MM.1S (cell line): Measurements from ENCODE around the gene MICAL2.

ENCODE experiments used
- DNase-seq: peaks from one replicate; pipeline ENCODE4 v3.0.0-alpha.2; 2015
- H2AFZ ChIP-seq: fragments of 300-600 bp; sonication (generic); 2 replicates; pipeline ENCODE4 v1.6.0; 2016; ENCODE audit warnings: antibody characterized with exemption, low read length
- H3F3A ChIP-seq: fragments of 300-600 bp; sonication (generic); 2 replicates; pipeline ENCODE4 v1.6.1; 2016; ENCODE audit warnings: mild to moderate bottlenecking, antibody characterized with exemption, low read length, moderate library complexity, mixed read lengths; ENCODE audit not compliant: insufficient read depth
- H3K27ac ChIP-seq: fragments of 300-600 bp; sonication (generic); 2 replicates; pipeline ENCODE4 v1.5.1; 2016; ENCODE audit warnings: mild to moderate bottlenecking, low read length
- H3K27me3 ChIP-seq: fragments of 300-600 bp; sonication (generic); replicated peaks from 2 replicates; pipeline ENCODE4 v1.6.0; 2016; ENCODE audit warnings: low read length; ENCODE audit not compliant: insufficient read depth
- H3K36me3 ChIP-seq: fragments of 300-600 bp; sonication (generic); replicated peaks from 2 replicates; pipeline ENCODE4 v1.6.1; 2016; ENCODE audit warnings: mild to moderate bottlenecking, low read length, mixed read lengths; ENCODE audit not compliant: insufficient read depth
- H3K4me1 ChIP-seq: fragments of 300-600 bp; sonication (generic); 2 replicates; pipeline ENCODE4 v1.6.1; 2016; ENCODE audit warnings: low read length, mixed read lengths
- H3K4me2 ChIP-seq: fragments of 300-600 bp; sonication (generic); 2 replicates; pipeline ENCODE4 v1.6.0; 2016; ENCODE audit warnings: low read depth, low read length
- H3K4me3 ChIP-seq: fragments of 300-600 bp; sonication (generic); 2 replicates; pipeline ENCODE4 v1.5.1; 2016; ENCODE audit warnings: low read length, mixed read lengths
- H3K79me2 ChIP-seq: fragments of 300-600 bp; sonication (generic); 2 replicates; pipeline ENCODE4 v1.6.1; 2016; ENCODE audit warnings: mixed run types, low read length, mixed read lengths
- H3K9ac ChIP-seq: fragments of 300-600 bp; sonication (generic); 2 replicates; pipeline ENCODE4 v1.6.1; 2016; ENCODE audit warnings: low read length, mixed read lengths
- H3K9me2 ChIP-seq: fragments of 300-600 bp; sonication (generic); replicated peaks from 2 replicates; pipeline ENCODE4 v1.6.1; 2016; ENCODE audit warnings: mild to moderate bottlenecking, low read length, mixed read lengths; ENCODE audit not compliant: insufficient read depth
- H3K9me3 ChIP-seq: fragments of 300-600 bp; sonication (generic); replicated peaks from 2 replicates; pipeline ENCODE4 v1.6.1; 2016; ENCODE audit warnings: mild to moderate bottlenecking, low read length, mixed read lengths; ENCODE audit not compliant: insufficient read depth
- H4K20me1 ChIP-seq: fragments of 300-600 bp; sonication (generic); 2 replicates; pipeline ENCODE4 v1.6.1; 2016; ENCODE audit warnings: mild to moderate bottlenecking, low read length, moderate library complexity, mixed read lengths; ENCODE audit not compliant: insufficient read depth
- CTCF ChIP-seq: fragments of 300-600 bp; sonication (generic); IDR thresholded peaks from 2 replicates; pipeline ENCODE4 v1.5.1; 2016; ENCODE audit warnings: antibody characterized with exemption, low read length, mixed read lengths
- EZH2 ChIP-seq: fragments of 300-600 bp; sonication (generic); optimal IDR thresholded peaks from 2 replicates; pipeline ENCODE3; 2017; ENCODE audit warnings: low read depth, mild to moderate bottlenecking, antibody characterized with exemption, low read length, mixed read lengths
- EZH2phosphoT487 ChIP-seq: fragments of 300-600 bp; sonication (generic); IDR thresholded peaks from 2 replicates; pipeline ENCODE4 v1.6.1; 2018; ENCODE audit warnings: antibody characterized with exemption, low read length

Gene MICAL2

DNA sequence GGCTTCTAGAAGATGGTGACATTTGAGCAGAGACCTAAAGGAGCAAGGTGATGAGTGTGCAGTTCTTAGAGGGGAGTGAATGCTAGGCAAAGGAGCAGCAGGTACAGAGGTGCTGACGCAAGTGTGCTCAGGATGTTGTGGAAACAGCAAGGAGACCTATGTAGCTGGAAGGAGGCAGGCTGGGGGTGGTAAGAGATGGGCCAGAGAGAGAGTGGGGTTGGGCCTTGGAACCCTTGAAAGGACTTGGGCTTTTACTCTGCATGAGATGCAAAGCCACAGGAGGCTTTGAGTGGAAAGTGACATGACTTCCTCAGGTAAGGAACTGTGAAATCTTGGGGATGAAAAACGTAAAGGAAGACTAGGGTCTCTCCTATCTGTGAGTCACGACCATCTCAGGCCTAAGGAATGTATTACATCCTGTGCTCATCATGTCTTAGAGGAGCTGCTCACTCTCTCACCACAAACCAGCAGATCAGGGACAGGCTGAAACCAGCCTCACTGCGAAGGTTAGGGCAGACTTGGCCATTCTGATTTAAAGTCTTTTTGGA lies 65.4 kb downstream of the MICAL2 start:
- no peaks in the 10 kb centered on the region for H3K27me3 ChIP-seq
- H3K79me2 ChIP-seq, result no peaks in the 10 kb centered on the region
- DNase-seq, result peak; percentile 60
- H3K4me1 ChIP-seq, result peaks cover 43% of the 10 kb centered on the region
- TF ChIP-seq EZH2phosphoT487 (no peak), CTCF (no peak)
- H3K9me3 ChIP-seq, result no peaks in the 10 kb centered on the region
- H3K9ac ChIP-seq, result peak overlapping the region; percentile 50; the same call in 1 of the 2 replicates
- H2AFZ ChIP-seq, result peak overlapping the region; percentile 44
- no peak overlapping the region for H3K4me3 ChIP-seq
- H4K20me1 ChIP-seq, result no peaks in the 10 kb centered on the region
- H3K36me3 ChIP-seq, result no peaks in the 10 kb centered on the region
- H3K4me2 ChIP-seq, result peak overlapping the region; percentile 5; the same call in 1 of the 2 replicates
- no peaks in the 10 kb centered on the region for H3K9me2 ChIP-seq
- peaks cover 36% of the 10 kb centered on the region for H3F3A ChIP-seq
- H3K27ac ChIP-seq, result peak overlapping the region; percentile 79

DNA sequence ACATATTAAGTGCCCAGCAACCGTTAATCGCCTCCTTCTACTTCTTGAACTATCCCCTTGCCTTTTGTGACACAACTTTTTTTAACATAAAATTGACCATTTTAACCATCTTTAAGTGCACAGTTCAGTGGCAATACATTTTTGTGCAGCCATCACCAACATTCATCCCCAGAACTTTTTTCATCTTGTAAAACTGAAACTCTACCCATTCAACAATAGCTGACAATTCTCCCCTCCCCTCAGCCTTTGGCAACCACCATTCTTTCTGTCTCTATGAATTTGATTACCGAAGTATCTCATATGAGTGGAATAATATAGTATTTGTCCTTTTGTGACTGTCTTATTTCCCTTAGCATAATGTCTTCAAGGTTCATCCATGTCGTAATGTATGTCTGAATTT lies 66.0 kb downstream of the MICAL2 start:
- no peak overlapping the region for H2AFZ ChIP-seq
- no peak for TF ChIP-seq EZH2
- no peak for TF ChIP-seq CTCF
- peaks cover 36% of the 10 kb centered on the region for H3F3A ChIP-seq
- no peak for DNase-seq
- no peaks in the 10 kb centered on the region for H4K20me1 ChIP-seq
- 0 out of 2 replicates have a peak overlapping the region, but pooled peaks have one; percentile 5 for H3K4me2 ChIP-seq
- peak overlapping the region; percentile 50; the same call in 1 of the 2 replicates for H3K9ac ChIP-seq
- no peaks in the 10 kb centered on the region for H3K9me3 ChIP-seq
- no peak overlapping the region for H3K4me3 ChIP-seq
- no peaks in the 10 kb centered on the region for H3K9me2 ChIP-seq
- H3K27me3 ChIP-seq, result no peaks in the 10 kb centered on the region
- peaks cover 43% of the 10 kb centered on the region for H3K4me1 ChIP-seq
- H3K79me2 ChIP-seq, result no peaks in the 10 kb centered on the region
- H3K27ac ChIP-seq, result peak overlapping the region; percentile 79
- H3K36me3 ChIP-seq, result no peaks in the 10 kb centered on the region

GRCh38 chr11:12177739-12178338 lies 67.4 kb downstream of the MICAL2 start:
- Histone ChIP-seq H3K36me3 (no peaks in the 10 kb centered on the region), H3K27ac (no peak overlapping the region), H3F3A (peaks cover 36% of the 10 kb centered on the region), H3K4me3 (no peak overlapping the region), H2AFZ (no peak overlapping the region), H3K9ac (no peak overlapping the region), H3K79me2 (no peaks in the 10 kb centered on the region), H3K27me3 (no peaks in the 10 kb centered on the region), H3K9me3 (no peaks in the 10 kb centered on the region), H4K20me1 (no peaks in the 10 kb centered on the region), H3K4me2 (no peak overlapping the region), H3K9me2 (no peaks in the 10 kb centered on the region), H3K4me1 (peaks cover 43% of the 10 kb centered on the region)
- DNase-seq, result no peak
- TF ChIP-seq EZH2phosphoT487 (no peak), CTCF (no peak), EZH2 (no peak)
